ENCODE measurements around the gene ZNF277.

GRCh38 chr7:112255388-112255720 is 48.9 kb downstream of the ZNF277 start:
- TF ChIP-seq CTCF (optimal IDR thresholded peaks at IDR 0.05 in 1 of 3, IDR thresholded peaks at IDR 0.05 in 1 of 3, conservative IDR thresholded peaks at IDR 0.05 in 1 of 3; ENCODE audit: extremely low read depth in 1 of 3, insufficient read depth in 2 of 3, low read length in 3 of 3) (no peak), EZH2 (IDR thresholded peaks at IDR 0.05; ENCODE audit: low read length) (no peak)
